Neuronal stem cell (in vitro differentiated cells): ENCODE results near the gene KRT81.
"Not testable (repeated sequence)": the region's sequence is repeated elsewhere in the genome, so short reads cannot be mapped to it uniquely, and the experiment has no call there.

Experiments
- DNase-seq: peaks from one replicate; pipeline ENCODE4 v3.0.0-alpha.2; 2013; ENCODE audit warnings: low spot score
- H2AFZ ChIP-seq: one replicate; pipeline ENCODE4 v1.6.1; 2013; ENCODE audit warnings: mild to moderate bottlenecking, low read length, inconsistent platforms
- H2AK5ac ChIP-seq: 2 replicates; pipeline ENCODE4 v1.6.1; 2013; ENCODE audit warnings: low read depth, mild to moderate bottlenecking, inconsistent platforms, low read length, moderate library complexity, mixed read lengths
- H2BK120ac ChIP-seq: 2 replicates; pipeline ENCODE4 v1.6.1; 2013; ENCODE audit warnings: low read depth, mild to moderate bottlenecking, inconsistent platforms, low read length, moderate library complexity, mixed read lengths
- H2BK12ac ChIP-seq: one replicate; pipeline ENCODE4 v1.6.1; 2013; ENCODE audit warnings: low read length, inconsistent platforms
- H2BK15ac ChIP-seq: 2 replicates; pipeline ENCODE4 v1.6.1; 2013; ENCODE audit warnings: mild to moderate bottlenecking, low read length, inconsistent platforms, mixed read lengths
- H2BK5ac ChIP-seq: one replicate; pipeline ENCODE4 v1.6.1; 2013; ENCODE audit warnings: inconsistent platforms, mild to moderate bottlenecking, low read length, moderate library complexity
- H3K14ac ChIP-seq: one replicate; pipeline ENCODE4 v1.6.1; 2013; ENCODE audit warnings: low read length, inconsistent platforms
- H3K18ac ChIP-seq: 2 replicates; pipeline ENCODE4 v1.6.1; 2013; ENCODE audit warnings: low read length, inconsistent platforms
- H3K23ac ChIP-seq: 2 replicates; pipeline ENCODE4 v1.6.1; 2013; ENCODE audit warnings: low read depth, mild to moderate bottlenecking, mixed read lengths, low read length, inconsistent platforms; ENCODE audit not compliant: poor library complexity
- H3K27ac ChIP-seq: replicated peaks from 3 replicates; pipeline ENCODE4 v1.5.1; 2013; ENCODE audit warnings: low read length, inconsistent platforms
- H3K27me3 ChIP-seq, 3 experiments: 2 replicates each; pipeline ENCODE4 v1.6.1; 2013; ENCODE audit warnings: low read length in 3 of 3, mild to moderate bottlenecking in 2 of 3, inconsistent platforms in 1 of 3, low read depth in 1 of 3, mixed read lengths in 1 of 3, moderate library complexity in 1 of 3; ENCODE audit not compliant: control insufficient read depth in 3 of 3, insufficient read depth in 3 of 3
- H3K36me3 ChIP-seq, 2 donors: replicated peaks in 1 of 2; 2 replicates each; pipeline ENCODE4 v1.6.1; 2013; ENCODE audit warnings: low read length in 2 of 2; ENCODE audit not compliant: control insufficient read depth in 2 of 2, insufficient read depth in 2 of 2
- H3K4ac ChIP-seq: 2 replicates; pipeline ENCODE4 v1.6.1; 2013; ENCODE audit warnings: inconsistent platforms, mild to moderate bottlenecking, low read length, moderate library complexity
- H3K4me1 ChIP-seq, 2 donors: 1 replicate in 1 of 2; 2 replicates in 1 of 2; pipeline ENCODE4 v1.6.1; 2013; ENCODE audit warnings: low read length in 2 of 2, low read depth in 1 of 2; ENCODE audit not compliant: control insufficient read depth in 2 of 2, insufficient read depth in 1 of 2
- H3K4me2 ChIP-seq: one replicate; pipeline ENCODE4 v1.6.1; 2013; ENCODE audit warnings: mild to moderate bottlenecking, low read length, inconsistent platforms; ENCODE audit not compliant: insufficient read depth, poor library complexity, severe bottlenecking
- H3K4me3 ChIP-seq, 2 donors: 2 replicates each; pipeline ENCODE4 v1.5.1; 2013; ENCODE audit warnings: low read length in 2 of 2, mild to moderate bottlenecking in 2 of 2, inconsistent platforms in 1 of 2, moderate library complexity in 1 of 2
- H3K79me1 ChIP-seq: one replicate; pipeline ENCODE4 v1.6.1; 2013; ENCODE audit warnings: low read depth, mild to moderate bottlenecking, inconsistent platforms, low read length, moderate library complexity
- H3K9ac ChIP-seq: one replicate; pipeline ENCODE4 v1.6.1; 2013; ENCODE audit warnings: mild to moderate bottlenecking, low read depth, low read length, inconsistent platforms; ENCODE audit not compliant: poor library complexity
- H3K9me3 ChIP-seq, 2 donors: replicated peaks in 1 of 2; 2 replicates each; pipeline versions ENCODE3 to v1.6.1; 2013; ENCODE audit warnings: low read length in 2 of 2, mild to moderate bottlenecking in 2 of 2, inconsistent platforms in 1 of 2, low read depth in 1 of 2, mixed read lengths in 1 of 2, moderate library complexity in 1 of 2; ENCODE audit not compliant: control insufficient read depth in 2 of 2, insufficient read depth in 1 of 2
- H4K8ac ChIP-seq: one replicate; pipeline ENCODE4 v1.6.1; 2013; ENCODE audit warnings: low read depth, mild to moderate bottlenecking, inconsistent platforms, low read length, moderate library complexity
- H4K91ac ChIP-seq: one replicate; pipeline ENCODE4 v1.6.1; 2013; ENCODE audit warnings: low read length, low read depth, mild to moderate bottlenecking, inconsistent platforms; ENCODE audit not compliant: poor library complexity
- WGBS, 2 donors: extraction: QIAGEN DNeasy Blood & Tissue Kit; methylation state at CpG; one replicate each; pipeline ENCODE4 v1.1.7; 2013; ENCODE audit warnings: missing lambda C conversion rate in 2 of 2, mixed read lengths in 1 of 2; ENCODE audit not compliant: insufficient read length in 2 of 2, insufficient replicate concordance in 1 of 2; ENCODE audit errors: extremely low coverage in 2 of 2; 5-methylcytosine and 5-hydroxymethylcytosine counted together

Gene KRT81

GRCh38 chr12:52254180-52254964, 37.0 kb downstream of the KRT81 start:
- H3K27ac ChIP-seq = no peak overlapping the region
- no peak overlapping the region for H2AFZ ChIP-seq
- H3K18ac ChIP-seq = no peak overlapping the region
- peaks cover 0 to 60% (median 42%) of the 10 kb centered on the region in 3 experiments for H3K27me3 ChIP-seq
- H2BK15ac ChIP-seq = no peak overlapping the region
- no peak overlapping the region for H4K8ac ChIP-seq
- H3K14ac ChIP-seq = no peak overlapping the region
- no peak overlapping the region for H2AK5ac ChIP-seq
- no peak overlapping the region for H3K4me2 ChIP-seq
- H3K79me1 ChIP-seq = no peaks in the 10 kb centered on the region
- no peaks in the 10 kb centered on the region for H3K36me3 ChIP-seq
- H4K91ac ChIP-seq = no peak overlapping the region
- H3K4me1 ChIP-seq = no peaks in the 10 kb centered on the region
- H3K4me3 ChIP-seq = no peak overlapping the region
- WGBS, 2 donors = no CpG with 5 or more reads among the region's 10 CpGs
- no peak overlapping the region for H3K9ac ChIP-seq
- no peak overlapping the region for H2BK5ac ChIP-seq
- H2BK120ac ChIP-seq = no peak overlapping the region
- peaks cover 0 to 2% of the 10 kb centered on the region in 2 donors for H3K9me3 ChIP-seq
- DNase-seq = no peak
- H2BK12ac ChIP-seq = no peak overlapping the region
- no peak overlapping the region for H3K4ac ChIP-seq
- no peak overlapping the region for H3K23ac ChIP-seq

- H3K23ac ChIP-seq = peak overlapping the region; percentile 10
- H3K4me3 ChIP-seq = no peak overlapping the region
- H2BK15ac ChIP-seq = no peak overlapping the region
- no peak overlapping the region for H2AFZ ChIP-seq
- no peaks in the 10 kb centered on the region for H3K4me1 ChIP-seq
- H3K27ac ChIP-seq = no peak overlapping the region
- no peak overlapping the region for H3K4me2 ChIP-seq
- no peak overlapping the region for H3K14ac ChIP-seq
- no CpG with 5 or more reads among the region's 14 CpGs for WGBS, 2 donors
- no peak for DNase-seq
- no peak overlapping the region for H2BK5ac ChIP-seq
- H4K91ac ChIP-seq = no peak overlapping the region
- no peak overlapping the region for H3K9ac ChIP-seq
- peaks cover 0 to 60% (median 42%) of the 10 kb centered on the region in 3 experiments for H3K27me3 ChIP-seq
- no peak overlapping the region for H3K4ac ChIP-seq
- H3K18ac ChIP-seq = no peak overlapping the region
- H3K9me3 ChIP-seq = no peaks in the 10 kb centered on the region
- H3K79me1 ChIP-seq = no peaks in the 10 kb centered on the region
- H2BK12ac ChIP-seq = no peak overlapping the region
- H2BK120ac ChIP-seq = no peak overlapping the region
- no peak overlapping the region for H2AK5ac ChIP-seq
- H3K36me3 ChIP-seq = no peaks in the 10 kb centered on the region
- H4K8ac ChIP-seq = no peak overlapping the region
These were observed 37.7 kb downstream of the KRT81 start for GRCh38 chr12:52253391-52254179.

GRCh38 chr12:52252728-52253343, 38.5 kb downstream of the KRT81 start:
- Histone ChIP-seq H3K36me3 (no peaks in the 10 kb centered on the region), H2AFZ (no peak overlapping the region), H2BK5ac (no peak overlapping the region), H3K4ac (no peak overlapping the region), H3K27ac (no peak overlapping the region), H3K18ac (no peak overlapping the region), H3K79me1 (no peaks in the 10 kb centered on the region), H4K8ac (no peak overlapping the region), H2AK5ac (no peak overlapping the region), H3K9me3 (no peaks in the 10 kb centered on the region), H3K14ac (no peak overlapping the region), H2BK120ac (no peak overlapping the region), H3K4me1 (no peaks in the 10 kb centered on the region), H3K4me2 (no peak overlapping the region), H3K9ac (no peak overlapping the region), H4K91ac (no peak overlapping the region), H2BK12ac (no peak overlapping the region), H2BK15ac (no peak overlapping the region), H3K27me3 (peaks cover 0 to 63% (median 35%) of the 10 kb centered on the region in 3 experiments), H3K4me3 (no peak overlapping the region), H3K23ac (no peak overlapping the region)
- no CpG with 5 or more reads among the region's 11 CpGs for WGBS, 2 donors
- DNase-seq = no peak

GRCh38 chr12:52252175-52252615, 39.1 kb downstream of the KRT81 start:
- peaks cover 0 to 58% (median 31%) of the 10 kb centered on the region in 3 experiments for H3K27me3 ChIP-seq
- WGBS, 2 donors = no CpG with 5 or more reads among the region's 8 CpGs

More at GRCh38 chr12:52252175-52252615, 39.1 kb downstream of the KRT81 start:
- H2AK5ac ChIP-seq, H4K91ac ChIP-seq, H3K23ac ChIP-seq, H4K8ac ChIP-seq, H2BK5ac ChIP-seq, H3K4me3 ChIP-seq, H2BK120ac ChIP-seq, H3K4me2 ChIP-seq, H2AFZ ChIP-seq, H3K18ac ChIP-seq, H3K4ac ChIP-seq, H2BK12ac ChIP-seq, H3K9me3 ChIP-seq, H3K27ac ChIP-seq, H3K9ac ChIP-seq, H2BK15ac ChIP-seq, DNase-seq, H3K4me1 ChIP-seq, H3K36me3 ChIP-seq, H3K14ac ChIP-seq, H3K79me1 ChIP-seq: not testable (repeated sequence)
